CD4-positive, CD25-positive, alpha-beta regulatory T cell (primary cell): Measurements from ENCODE around the gene MON2. TPM values are rescaled to one million over a fixed set of nuclear protein-coding genes. Genes with fewer than 3 reads are reported as not detected.

Experiments
- ATAC-seq, 2 donors: fragments of 150-1000 bp; cut with Tn5 transposase; one replicate each; pipeline ENCODE4 v1.10.0; 2021; ENCODE audit warnings: low read depth in 2 of 2, moderate number of reproducible peaks in 2 of 2, moderate library complexity in 1 of 2
- DNase-seq, 3 donors: peaks; one replicate each; pipeline versions ENCODE4 v3.0.0 to v3.0.0-alpha.2; 2012 to 2022; ENCODE audit warnings: mixed read lengths in 1 of 3
- H3K27ac ChIP-seq: one replicate; pipeline ENCODE4 v1.7.0; 2013; ENCODE audit warnings: mild to moderate bottlenecking, low read length; ENCODE audit not compliant: insufficient read depth, poor library complexity, severe bottlenecking
- H3K27me3 ChIP-seq: one replicate; pipeline ENCODE4 v1.7.0; 2013; ENCODE audit warnings: low read length; ENCODE audit not compliant: control insufficient read depth, insufficient read depth
- H3K36me3 ChIP-seq: one replicate; pipeline ENCODE4 v1.7.0; 2013; ENCODE audit warnings: mild to moderate bottlenecking, low read length, moderate library complexity; ENCODE audit not compliant: control insufficient read depth, insufficient read depth
- H3K4me1 ChIP-seq: 2 replicates; pipeline ENCODE4 v1.7.0; 2013; ENCODE audit warnings: mild to moderate bottlenecking, low read length; ENCODE audit not compliant: insufficient read depth, control insufficient read depth, poor library complexity, severe bottlenecking
- H3K4me3 ChIP-seq: one replicate; pipeline ENCODE4 v1.7.0; 2013; ENCODE audit warnings: low read depth, mild to moderate bottlenecking, low read length, moderate library complexity
- H3K9me3 ChIP-seq, 2 experiments: 1 replicate in 1 of 2; 2 replicates in 1 of 2; pipeline ENCODE4 v1.7.0; 2013; ENCODE audit warnings: low read length in 2 of 2, mild to moderate bottlenecking in 1 of 2, moderate library complexity in 1 of 2; ENCODE audit not compliant: control insufficient read depth in 2 of 2
- H3K27ac Mint-ChIP-seq, 3 donors: one replicate each; pipeline ENCODE4 v1.8.0; 2020 to 2022; ENCODE audit warnings: mild to moderate bottlenecking in 3 of 3, mixed read lengths in 3 of 3, moderate library complexity in 2 of 3
- H3K27me3 Mint-ChIP-seq: one replicate; pipeline ENCODE4 v1.8.0; 2022; ENCODE audit warnings: mild to moderate bottlenecking, mixed read lengths
- H3K36me3 Mint-ChIP-seq: one replicate; pipeline ENCODE4 v1.8.0; 2020; ENCODE audit warnings: mixed read lengths
- H3K4me1 Mint-ChIP-seq, 4 donors: one replicate each; pipeline ENCODE4 v1.8.0; 2020 to 2022; ENCODE audit warnings: mixed read lengths in 4 of 4, mild to moderate bottlenecking in 1 of 4
- H3K4me3 Mint-ChIP-seq, 4 donors: one replicate each; pipeline ENCODE4 v1.8.0; 2020 to 2022; ENCODE audit warnings: mild to moderate bottlenecking in 4 of 4, mixed read lengths in 4 of 4, moderate library complexity in 3 of 4
- H3K9me3 Mint-ChIP-seq, 7 donors: one replicate each; pipeline ENCODE4 v1.8.0; 2020 to 2022; ENCODE audit warnings: mixed read lengths in 7 of 7, mild to moderate bottlenecking in 3 of 7, moderate library complexity in 2 of 7
- polyA plus RNA-seq, 4 donors: library from polyadenylated mRNA; unstranded; fragments of 300-500 nt; fragmentation: Illumina TruSeq; gene quantifications; one replicate each; pipeline ENCODE4 v1.2.3, GENCODE V29; 2021
- total RNA-seq: library from RNA; stranded (reverse); gene quantifications from one replicate; pipeline ENCODE4 v1.2.3, GENCODE V29; 2022

Gene MON2
- total and polyA plus RNA-seq, 5 donors from 2014 or later = 14.4 to 70.1 (median 16.2) TPM

DNA sequence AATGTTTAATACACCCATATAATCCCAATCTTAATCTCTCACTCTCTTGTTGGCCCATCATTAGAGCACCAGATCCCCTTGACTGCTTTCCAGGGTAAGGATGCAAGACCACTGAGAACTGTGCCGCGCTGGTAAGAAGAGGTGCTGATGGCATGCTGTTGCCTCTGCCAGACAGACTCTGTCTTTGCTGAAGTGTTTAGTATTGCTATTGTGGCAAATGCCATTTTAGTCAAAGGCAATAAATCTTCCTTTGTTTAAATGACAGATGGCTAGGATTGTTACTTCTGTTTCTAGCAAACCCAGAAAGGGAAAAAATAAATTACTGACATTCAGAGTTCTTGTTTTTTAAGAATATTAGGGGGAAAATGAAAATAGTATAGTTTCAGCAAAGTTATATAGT, 152.3 kb downstream of the MON2 start:
- Histone ChIP-seq H3K27me3 (no peaks in the 10 kb centered on the region), H3K36me3 (no peaks in the 10 kb centered on the region), H3K4me1 (no peaks in the 10 kb centered on the region), H3K4me3 (no peak overlapping the region), H3K27ac (no peak overlapping the region), H3K9me3 (no peaks in the 10 kb centered on the region)
- Mint-ChIP-seq H3K27ac (peak overlapping the region in 1 of 3 donors; percentile 88), H3K9me3 (no peaks in the 10 kb centered on the region), H3K4me1 (peaks cover 0 to 2% (median 0%) of the 10 kb centered on the region in 4 donors), H3K36me3 (no peaks in the 10 kb centered on the region), H3K4me3 (no peak overlapping the region), H3K27me3 (no peaks in the 10 kb centered on the region)
- no peak for DNase-seq
- ATAC-seq = no peak

DNA sequence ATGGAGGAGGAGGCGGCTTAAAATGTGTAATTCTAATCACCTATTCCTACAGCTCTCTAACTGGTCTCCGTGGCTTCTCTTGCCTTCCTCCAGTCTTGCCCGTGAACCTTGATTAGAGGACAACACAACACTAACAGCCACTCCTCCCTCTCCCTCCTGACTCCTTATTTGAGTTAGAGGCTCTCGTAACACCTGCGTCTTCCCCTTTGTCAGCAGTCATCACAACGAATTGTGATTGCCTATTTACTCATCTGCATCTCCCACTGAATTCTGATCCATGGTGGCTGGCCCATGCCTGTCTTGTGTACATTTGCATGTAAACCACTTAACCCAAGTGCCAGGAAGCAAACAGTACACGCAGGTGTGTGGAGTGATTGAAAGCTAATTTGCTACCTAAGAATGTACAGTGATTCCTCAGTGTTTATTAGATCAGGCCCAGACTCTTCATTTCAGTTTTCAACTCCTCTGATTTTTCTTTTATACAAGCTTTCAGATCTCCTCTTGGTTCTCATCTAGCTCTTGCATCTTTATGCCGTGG, 154.5 kb downstream of the MON2 start:
- no peak overlapping the region for H3K27ac ChIP-seq
- Mint-ChIP-seq H3K9me3 (peaks cover 0 to 2% (median 0%) of the 10 kb centered on the region in 7 donors), H3K4me1 (peaks cover 0 to 2% (median 0%) of the 10 kb centered on the region in 4 donors), H3K36me3 (no peaks in the 10 kb centered on the region), H3K4me3 (no peak overlapping the region), H3K27me3 (peaks cover 4% of the 10 kb centered on the region), H3K27ac (no peak overlapping the region)
- H3K9me3 ChIP-seq = no peaks in the 10 kb centered on the region
- H3K4me1 ChIP-seq = no peaks in the 10 kb centered on the region
- ATAC-seq (no peak), DNase-seq (no peak)
- H3K36me3 ChIP-seq = no peaks in the 10 kb centered on the region
- H3K27me3 ChIP-seq = no peaks in the 10 kb centered on the region
- H3K4me3 ChIP-seq = no peak overlapping the region

- Mint-ChIP-seq H3K27ac (no peak overlapping the region), H3K4me3 (no peak overlapping the region), H3K36me3 (no peaks in the 10 kb centered on the region), H3K27me3 (peaks cover 5% of the 10 kb centered on the region), H3K9me3 (peaks cover 0 to 2% (median 0%) of the 10 kb centered on the region in 7 donors), H3K4me1 (peaks cover 0 to 2% (median 0%) of the 10 kb centered on the region in 4 donors)
- no peaks in the 10 kb centered on the region for H3K4me1 ChIP-seq
- H3K27me3 ChIP-seq = no peaks in the 10 kb centered on the region
- H3K27ac ChIP-seq = no peak overlapping the region
- H3K9me3 ChIP-seq = no peaks in the 10 kb centered on the region
- H3K4me3 ChIP-seq = no peak overlapping the region
- no peak for ATAC-seq
- DNase-seq = no peak
- H3K36me3 ChIP-seq = no peaks in the 10 kb centered on the region
These were observed 155.6 kb downstream of the MON2 start for GRCh38 chr12:62622177-62622576.

DNA sequence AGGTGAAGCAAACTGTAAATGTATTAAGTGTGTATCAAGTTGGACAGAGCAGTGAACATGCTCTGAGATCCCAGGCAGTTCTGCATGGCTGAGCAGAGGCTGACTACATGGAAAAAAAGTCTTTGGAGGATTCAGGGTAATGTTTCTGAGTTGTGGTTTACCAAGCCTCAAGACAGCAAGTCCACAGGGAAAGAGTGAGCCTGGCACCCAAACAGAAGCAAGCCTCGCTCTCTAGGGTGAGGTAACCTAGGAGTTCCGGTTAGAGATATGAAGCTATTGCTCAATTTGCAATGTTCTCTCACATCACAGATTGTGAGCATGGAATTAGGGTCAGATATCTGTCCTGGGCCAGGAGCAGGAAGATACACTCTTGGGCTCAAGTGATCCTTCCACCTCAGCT, 158.6 kb downstream of the MON2 start:
- no peaks in the 10 kb centered on the region for H3K4me1 Mint-ChIP-seq
- H3K36me3 Mint-ChIP-seq = no peaks in the 10 kb centered on the region
- H3K9me3 Mint-ChIP-seq = peaks cover 0 to 6% (median 0%) of the 10 kb centered on the region in 7 donors
- H3K4me3 Mint-ChIP-seq = no peak overlapping the region
- H3K27ac Mint-ChIP-seq = no peak overlapping the region
- DNase-seq = no peak
- Histone ChIP-seq H3K4me1 (no peaks in the 10 kb centered on the region), H3K9me3 (no peaks in the 10 kb centered on the region), H3K36me3 (no peaks in the 10 kb centered on the region), H3K4me3 (no peak overlapping the region), H3K27ac (no peak overlapping the region), H3K27me3 (peaks cover 13% of the 10 kb centered on the region)
- H3K27me3 Mint-ChIP-seq = peaks cover 24% of the 10 kb centered on the region
- no peak for ATAC-seq

DNA sequence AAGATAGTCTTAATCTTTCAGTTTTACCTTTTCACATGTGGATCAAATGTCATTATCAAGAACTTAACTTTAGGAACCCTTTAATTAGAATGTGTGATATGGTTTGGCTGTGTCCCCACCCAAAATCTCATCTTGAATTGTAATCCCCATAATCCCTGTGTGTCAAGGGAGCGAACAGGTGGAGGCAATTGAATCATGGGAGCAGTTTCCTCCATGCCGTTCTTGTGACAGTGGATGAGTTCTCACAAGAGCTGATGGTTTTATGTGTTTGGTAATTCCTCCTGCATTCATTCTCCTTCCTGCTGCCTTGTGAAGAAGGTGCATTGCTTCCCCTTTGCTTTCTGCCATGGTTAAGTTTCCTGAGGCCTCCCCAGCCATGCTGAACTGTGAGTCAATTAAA, 160.6 kb downstream of the MON2 start:
- Mint-ChIP-seq H3K27me3 (peaks cover 44% of the 10 kb centered on the region), H3K36me3 (no peaks in the 10 kb centered on the region), H3K4me3 (no peak overlapping the region), H3K4me1 (peaks cover 0 to 4% (median 1%) of the 10 kb centered on the region in 4 donors), H3K9me3 (peaks cover 0 to 6% (median 0%) of the 10 kb centered on the region in 7 donors), H3K27ac (no peak overlapping the region)
- no peak overlapping the region for H3K4me3 ChIP-seq
- H3K9me3 ChIP-seq = no peaks in the 10 kb centered on the region
- no peak overlapping the region for H3K27ac ChIP-seq
- ATAC-seq = no peak
- peaks cover 19% of the 10 kb centered on the region for H3K27me3 ChIP-seq
- H3K4me1 ChIP-seq = peaks cover 9% of the 10 kb centered on the region
- no peak for DNase-seq
- H3K36me3 ChIP-seq = no peaks in the 10 kb centered on the region

GRCh38 chr12:62629413-62629812, 162.8 kb downstream of the MON2 start:
- Histone ChIP-seq H3K36me3 (no peaks in the 10 kb centered on the region), H3K4me1 (peaks cover 15% of the 10 kb centered on the region), H3K4me3 (no peak overlapping the region), H3K9me3 (no peaks in the 10 kb centered on the region), H3K27me3 (peaks cover 31% of the 10 kb centered on the region), H3K27ac (no peak overlapping the region)
- H3K4me3 Mint-ChIP-seq = no peak overlapping the region
- H3K36me3 Mint-ChIP-seq = no peaks in the 10 kb centered on the region
- peaks cover 0 to 6% (median 0%) of the 10 kb centered on the region in 7 donors for H3K9me3 Mint-ChIP-seq
- no peak for ATAC-seq
- peaks cover 66% of the 10 kb centered on the region for H3K27me3 Mint-ChIP-seq
- H3K27ac Mint-ChIP-seq = no peak overlapping the region
- no peak for DNase-seq
- H3K4me1 Mint-ChIP-seq = peaks cover 0 to 13% (median 1%) of the 10 kb centered on the region in 4 donors

DNA sequence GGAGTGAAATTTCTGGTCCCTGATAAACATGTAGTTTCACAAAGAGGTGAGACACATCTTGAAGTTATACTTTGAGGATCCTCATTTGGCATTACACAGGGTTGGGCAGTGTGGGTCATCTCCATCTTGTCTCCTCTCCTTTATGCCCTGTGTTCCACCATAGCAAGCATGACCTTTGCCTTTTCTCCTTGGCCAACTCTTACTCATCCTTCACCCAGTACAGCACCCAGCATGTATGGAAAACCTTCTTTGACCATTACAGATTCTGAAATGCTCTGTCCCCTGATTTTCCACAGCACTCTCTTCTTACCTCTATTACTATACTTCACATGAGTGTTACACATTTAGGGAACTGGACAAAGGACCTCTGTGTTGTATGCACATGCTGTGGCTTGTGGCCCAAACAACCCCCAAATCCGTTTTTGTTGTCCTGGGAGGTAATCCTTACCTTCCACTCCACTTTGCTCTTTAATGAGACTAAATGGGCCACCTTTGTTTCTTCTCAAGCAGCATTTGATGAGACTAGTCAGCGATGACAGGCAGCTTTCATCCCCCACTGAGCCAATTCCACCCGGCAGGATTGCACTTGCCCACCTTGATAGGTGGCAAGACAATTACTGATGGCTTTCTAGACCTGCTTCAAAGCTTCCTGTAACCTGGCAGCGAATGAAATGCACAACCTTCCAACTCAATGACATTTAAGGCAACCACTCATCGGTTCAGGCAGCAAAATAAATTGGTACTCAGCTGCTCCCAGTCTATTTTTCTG, 163.5 kb downstream of the MON2 start:
- Histone ChIP-seq H3K27me3 (peaks cover 35% of the 10 kb centered on the region), H3K27ac (no peak overlapping the region), H3K4me1 (peaks cover 15% of the 10 kb centered on the region), H3K36me3 (no peaks in the 10 kb centered on the region), H3K4me3 (no peak overlapping the region), H3K9me3 (no peaks in the 10 kb centered on the region)
- DNase-seq (no peak), ATAC-seq (no peak)
- Mint-ChIP-seq H3K4me1 (peaks cover 0 to 13% (median 1%) of the 10 kb centered on the region in 4 donors), H3K27ac (no peak overlapping the region), H3K4me3 (no peak overlapping the region), H3K9me3 (peaks cover 0 to 6% (median 0%) of the 10 kb centered on the region in 7 donors), H3K36me3 (no peaks in the 10 kb centered on the region), H3K27me3 (peaks cover 72% of the 10 kb centered on the region)
